ENCODE measurements around the gene GCK.

GCK gene

GRCh38 chr7:44189286-44189992, at the start of gene GCK:
Gene GCK, minus strand, starts transcription at chr7:44189439. Its CDS starts 486 bp downstream, at chr7:44188953.
- Histone ChIP-seq H3K36me3 (no peaks in the 10 kb centered on the region), H3K27me3 (peaks cover 0 to 28% of the 10 kb centered on the region in 2 donors), H3K9me3 (no peaks in the 10 kb centered on the region), H3K4me1 (no peaks in the 10 kb centered on the region), H3K27ac (no peak within 1 kb of the TSS), H3K4me3 (no peak within 1 kb of the TSS)
- intact Hi-C loops (cut with DNase I; ENCODE audit: low total_unique reads), result no loop called here
- DNase-seq, result no peak
- TF ChIP-seq CTCF (IDR thresholded peaks at IDR 0.05), result no peak

DNA sequence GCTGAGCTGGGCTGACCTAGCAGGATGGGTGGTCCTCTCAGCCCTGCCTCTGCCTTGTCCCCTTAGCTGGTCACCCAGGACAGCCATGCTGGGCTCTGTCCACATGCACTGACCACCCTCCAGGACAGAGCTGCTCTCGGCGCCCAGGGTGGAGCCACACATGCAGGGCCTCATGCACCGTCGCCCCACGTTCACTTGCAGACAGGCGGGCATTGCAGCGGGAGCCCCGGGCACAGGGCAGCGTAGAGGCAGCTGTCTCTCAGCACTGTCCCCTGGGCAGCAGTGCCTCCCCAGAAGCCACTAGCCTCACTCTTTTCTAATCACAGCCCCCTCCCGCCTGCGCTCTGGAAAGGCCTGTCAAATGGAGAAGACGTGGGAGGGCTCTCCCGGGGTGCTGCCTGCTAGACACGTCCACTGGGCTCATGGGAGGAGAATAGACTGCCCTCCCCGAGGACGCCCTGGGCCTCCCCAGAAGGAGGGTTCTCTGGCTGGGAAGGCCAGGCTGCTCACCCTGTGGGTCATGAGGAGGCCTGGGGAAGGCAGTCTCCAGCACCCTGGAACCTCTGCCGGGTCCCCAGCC, 49.0 kb upstream of the GCK start:
- no peaks in the 10 kb centered on the region for H3K36me3 ChIP-seq
- peaks cover 0 to 20% of the 10 kb centered on the region in 2 donors for H3K27me3 ChIP-seq
- H3K9me3 ChIP-seq, result no peaks in the 10 kb centered on the region
- intact Hi-C loops (cut with DNase I; ENCODE audit: low total_unique reads), result no loop called here
- no peak overlapping the region for H3K27ac ChIP-seq
- H3K4me3 ChIP-seq, result no peak overlapping the region
- TF ChIP-seq CTCF (IDR thresholded peaks at IDR 0.05), result no peak
- H3K4me1 ChIP-seq, result peaks cover 0 to 7% (median 3%) of the 10 kb centered on the region in 4 donors
- DNase-seq, result no peak

DNA sequence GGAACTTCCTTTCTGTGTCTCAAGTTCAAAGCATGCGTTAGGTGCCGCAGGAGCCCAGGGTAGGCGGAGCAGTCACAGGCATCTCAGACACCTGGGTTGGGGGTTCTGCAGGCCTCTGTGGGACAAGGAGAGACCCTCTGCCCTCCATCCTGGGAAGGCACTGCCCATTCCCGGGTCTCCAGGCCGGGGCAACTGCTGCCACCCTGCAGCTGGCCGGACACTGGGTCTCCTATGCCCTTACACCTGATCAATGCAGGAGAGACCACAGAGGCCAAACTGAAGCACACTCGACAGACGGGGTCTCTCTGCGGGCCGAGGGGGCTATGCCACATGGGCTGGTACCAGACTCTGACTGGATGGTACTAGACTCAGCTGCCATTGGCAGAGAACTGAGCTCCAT, 48.5 kb upstream of the GCK start:
- intact Hi-C loops (cut with DNase I; ENCODE audit: low total_unique reads), result no loop called here
- Histone ChIP-seq H3K4me3 (no peak overlapping the region), H3K36me3 (no peaks in the 10 kb centered on the region), H3K9me3 (no peaks in the 10 kb centered on the region), H3K27me3 (peaks cover 0 to 20% of the 10 kb centered on the region in 2 donors), H3K27ac (no peak overlapping the region), H3K4me1 (peaks cover 0 to 7% (median 3%) of the 10 kb centered on the region in 4 donors)
- DNase-seq, result no peak
- TF ChIP-seq CTCF (IDR thresholded peaks at IDR 0.05), result no peak

DNA sequence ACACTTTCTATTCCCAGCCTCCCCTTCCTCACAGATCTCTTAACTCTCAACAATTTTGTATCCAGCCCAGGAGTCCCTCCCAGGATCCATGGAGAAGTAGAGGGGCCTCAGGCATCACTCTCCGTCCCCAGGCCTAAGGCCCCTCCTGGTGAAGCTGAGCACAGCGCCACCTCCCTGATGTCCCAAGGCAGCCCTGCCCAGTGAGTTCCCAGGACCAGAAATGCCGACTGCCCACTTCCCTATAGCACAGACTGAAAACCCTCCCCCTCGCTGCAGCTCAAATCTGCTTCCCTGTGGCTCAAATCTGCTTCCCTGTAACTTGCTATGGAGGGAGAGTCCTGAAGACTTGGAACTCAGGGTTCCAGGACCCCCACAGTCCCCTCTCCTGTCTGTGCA, 47.1 kb upstream of the GCK start:
- intact Hi-C loops (cut with DNase I; ENCODE audit: low total_unique reads), result no loop called here
- Histone ChIP-seq H3K4me1 (peaks cover 0 to 5% (median 2%) of the 10 kb centered on the region in 4 donors), H3K36me3 (no peaks in the 10 kb centered on the region), H3K9me3 (no peaks in the 10 kb centered on the region), H3K27ac (no peak overlapping the region), H3K27me3 (peaks cover 0 to 16% of the 10 kb centered on the region in 2 donors), H3K4me3 (no peak overlapping the region)
- no peak for TF ChIP-seq CTCF (IDR thresholded peaks at IDR 0.05)
- peak in 1 of 2 donors; percentile 27 for DNase-seq

DNA sequence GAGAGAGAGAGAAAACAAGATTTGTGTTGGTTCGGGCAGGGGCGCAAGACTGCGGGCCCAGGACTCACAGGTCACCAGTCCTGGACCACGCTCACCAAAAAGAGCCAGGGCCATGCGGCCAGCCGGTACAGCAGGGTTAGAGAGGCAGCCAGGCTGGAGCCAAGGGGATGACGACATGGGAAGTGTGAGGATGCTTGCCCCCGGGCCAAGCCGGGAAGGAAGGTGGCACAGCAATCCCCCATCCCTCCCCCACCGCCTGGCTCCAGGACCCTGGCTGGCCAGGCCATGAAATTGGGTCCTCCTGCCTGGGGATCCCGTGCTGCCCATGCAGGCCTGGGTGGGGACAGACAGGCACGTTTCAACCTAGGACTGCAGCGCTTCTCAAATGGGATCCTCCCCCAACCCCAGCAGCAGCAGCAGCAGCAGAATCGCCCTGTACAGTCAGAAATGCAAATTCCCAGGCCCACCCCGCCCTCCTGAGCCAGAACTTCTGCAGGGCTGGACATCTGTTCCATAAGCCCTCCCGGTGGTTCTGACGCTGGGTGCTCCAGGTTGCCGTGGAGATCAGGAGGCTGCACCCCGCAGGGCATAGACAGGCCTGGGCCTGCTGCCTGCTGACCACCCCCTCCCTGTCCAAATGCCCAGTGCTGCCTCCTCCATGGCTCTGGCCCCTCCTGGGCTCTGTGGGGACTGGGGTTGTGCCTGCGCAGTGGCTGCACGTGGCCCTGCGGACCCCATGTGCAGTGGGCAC, 46.5 kb upstream of the GCK start:
- H3K4me1 ChIP-seq, result no peaks in the 10 kb centered on the region
- intact Hi-C loops (cut with DNase I; ENCODE audit: low total_unique reads), result no loop called here
- DNase-seq, result no peak
- no peak overlapping the region for H3K4me3 ChIP-seq
- no peaks in the 10 kb centered on the region for H3K36me3 ChIP-seq
- no peak overlapping the region for H3K27ac ChIP-seq
- no peaks in the 10 kb centered on the region for H3K9me3 ChIP-seq
- no peak for TF ChIP-seq CTCF (IDR thresholded peaks at IDR 0.05)
- H3K27me3 ChIP-seq, result peaks cover 0 to 16% of the 10 kb centered on the region in 2 donors

All from tibial artery (tissue), 4 donors.